HuH-7.5 (cell line): ENCODE data around the gene PXK.
"Not testable (repeated sequence)": the region's sequence is repeated elsewhere in the genome, so short reads cannot be mapped to it uniquely, and the experiment has no call there.

Experiments
- DNase-seq: peaks from one replicate; pipeline ENCODE4 v3.0.0; 2011; ENCODE audit warnings: low spot score

The PXK gene

GRCh38 chr3:58419780-58420507 is 87.3 kb downstream of the PXK start:
- no peak for DNase-seq

DNA sequence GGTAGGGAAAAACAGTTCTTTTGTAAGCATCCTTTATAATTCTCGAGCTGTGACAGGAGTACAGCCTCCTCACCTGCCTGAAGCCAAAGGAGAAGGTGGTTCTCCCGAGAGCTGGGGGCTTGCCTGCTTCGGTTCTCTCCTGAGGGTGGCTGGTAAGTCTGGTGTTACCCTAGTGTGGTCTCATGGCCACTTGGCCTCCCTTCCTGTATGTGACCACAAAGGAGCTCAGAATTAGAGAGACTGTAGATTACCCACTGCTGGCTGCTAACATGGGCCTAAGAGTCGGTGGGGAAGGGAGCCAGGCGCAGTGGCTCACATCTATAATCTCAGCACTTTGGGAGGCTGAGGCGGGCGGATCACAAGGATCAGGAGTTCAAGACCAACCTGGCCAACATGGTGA is 88.3 kb downstream of the PXK start:
- no peak for DNase-seq

- no peak for DNase-seq
Measured at GRCh38 chr3:58422756-58423325, 90.1 kb downstream of the PXK start.

DNA sequence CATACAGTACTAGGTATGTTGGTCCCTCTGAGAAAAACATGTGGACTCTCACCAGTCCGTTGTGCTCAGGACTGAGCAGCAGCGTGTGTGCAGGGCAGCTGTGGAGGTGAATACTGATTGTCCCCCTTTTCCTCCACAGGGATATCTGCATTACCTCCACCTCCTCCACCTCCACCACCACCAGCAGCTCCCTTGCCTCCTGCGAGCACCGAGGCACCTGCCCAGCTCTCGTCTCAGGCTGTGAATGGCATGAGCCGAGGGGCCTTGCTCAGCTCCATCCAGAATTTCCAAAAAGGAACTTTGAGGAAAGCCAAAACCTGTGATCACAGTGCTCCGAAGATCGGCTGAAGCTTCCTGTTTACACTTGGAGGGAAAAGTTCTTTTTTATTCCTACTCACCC is 91.9 kb downstream of the PXK start:
- no peak for DNase-seq

GRCh38 chr3:58425782-58426181 is 93.1 kb downstream of the PXK start:
- no peak for DNase-seq

DNA sequence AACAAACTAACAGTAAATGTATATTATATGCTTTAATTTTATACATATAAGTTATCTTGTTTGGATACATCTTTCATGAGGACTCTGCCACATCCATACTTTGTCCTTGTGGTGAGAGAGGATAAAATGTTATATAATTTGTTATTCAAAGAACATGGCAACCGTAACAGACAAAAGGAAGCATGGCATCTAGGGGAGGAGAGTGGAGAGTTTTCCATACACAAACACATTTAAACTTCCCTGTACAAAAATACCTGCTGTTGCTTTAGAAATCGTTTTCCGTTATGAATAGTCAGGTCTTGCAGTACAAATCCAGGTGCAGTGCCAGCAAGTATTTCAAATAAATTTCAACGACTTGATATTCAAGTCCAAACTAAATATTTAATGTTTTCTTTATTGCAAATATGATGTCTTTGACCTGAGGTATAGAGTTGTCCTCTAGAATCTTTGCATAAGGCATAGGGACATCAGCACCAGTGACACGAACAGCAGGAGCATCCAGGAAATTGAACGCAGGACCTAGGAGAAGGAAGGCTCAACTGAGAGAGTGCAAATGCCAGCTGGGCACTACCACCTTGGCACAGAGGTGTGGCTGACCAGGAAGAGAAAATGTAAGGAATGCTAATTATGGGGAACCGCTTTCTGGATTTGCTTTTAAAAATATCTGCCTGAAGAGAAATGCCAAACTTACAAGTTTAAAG is 95.1 kb downstream of the PXK start:
- no peak for DNase-seq

GRCh38 chr3:58429657-58430056 is 97.0 kb downstream of the PXK start:
- no peak for DNase-seq

- no peak for DNase-seq
Measured at GRCh38 chr3:58432905-58433304, 100.2 kb downstream of the PXK start.

- DNase-seq, result peak; percentile 59
Measured at GRCh38 chr3:58433400-58434167, 100.9 kb downstream of the PXK start, which contains the start of gene PDHB. TSS of gene PDHB (minus strand) at chr3:58433832. CDS start at chr3:58433809, 23 bp downstream.

DNA sequence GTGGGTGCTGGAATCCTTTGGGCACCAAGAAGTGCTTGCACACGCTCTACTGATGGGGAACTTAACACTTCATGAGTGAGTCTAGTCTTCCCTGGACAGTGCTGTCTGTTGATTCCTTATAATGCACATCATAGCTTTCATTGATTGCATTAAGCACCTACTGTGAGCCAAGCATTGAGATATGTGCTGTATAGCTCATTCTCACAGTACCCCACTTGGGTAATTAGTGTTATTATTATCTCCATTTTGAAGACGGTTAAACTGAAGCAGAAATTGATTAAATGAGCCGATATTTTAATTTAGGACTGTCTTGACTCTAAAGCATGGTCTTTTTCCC is 101.4 kb downstream of the PXK start:
- DNase-seq, result no peak

GRCh38 chr3:58434511-58434910 is 101.8 kb downstream of the PXK start:
- DNase-seq, result no peak

DNA sequence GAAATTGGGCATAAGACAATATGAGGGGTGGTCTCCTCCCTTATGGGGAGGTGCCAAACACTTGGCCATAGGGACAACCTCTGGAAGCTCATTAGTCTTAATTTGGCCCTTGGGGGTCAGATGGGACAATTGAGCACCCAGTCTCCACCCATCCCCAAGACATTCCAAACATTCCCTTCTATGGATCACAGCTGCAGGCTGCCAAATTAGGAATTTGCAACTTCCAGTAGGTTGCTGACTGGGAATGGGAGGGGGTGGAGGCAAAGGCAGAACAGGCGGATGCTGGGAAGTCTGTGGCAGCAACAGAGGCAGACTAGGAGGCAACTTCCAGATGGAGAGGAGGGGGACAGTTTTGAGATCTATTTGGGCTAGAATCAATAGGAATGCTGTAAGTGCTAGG is 102.3 kb downstream of the PXK start:
- no peak for DNase-seq

DNA sequence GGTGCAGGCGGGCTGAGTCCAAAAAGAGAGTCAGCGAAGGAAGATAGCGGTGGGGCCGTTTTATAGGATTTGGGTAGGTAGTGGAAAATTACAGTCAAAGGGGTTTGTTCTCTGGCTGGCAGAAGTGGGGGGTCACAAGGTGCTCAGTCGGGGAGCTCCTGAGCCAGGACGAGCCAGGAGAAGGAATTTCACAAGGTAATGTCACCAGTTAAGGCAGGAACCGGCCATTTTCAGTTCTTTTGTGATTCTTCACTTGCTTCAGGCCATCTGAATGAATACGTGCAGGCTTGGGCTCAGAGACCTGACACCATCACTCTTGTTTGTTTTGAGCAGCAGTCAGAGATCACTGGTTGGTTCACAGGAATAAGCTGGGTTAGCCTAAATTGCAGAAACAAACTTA is 104.6 kb downstream of the PXK start:
- DNase-seq, result not testable (repeated sequence)

GRCh38 chr3:58440996-58441355 is 108.3 kb downstream of the PXK start:
- DNase-seq, result not testable (repeated sequence)

- no peak for DNase-seq
Measured at GRCh38 chr3:58441514-58442450, 109.1 kb downstream of the PXK start.

DNA sequence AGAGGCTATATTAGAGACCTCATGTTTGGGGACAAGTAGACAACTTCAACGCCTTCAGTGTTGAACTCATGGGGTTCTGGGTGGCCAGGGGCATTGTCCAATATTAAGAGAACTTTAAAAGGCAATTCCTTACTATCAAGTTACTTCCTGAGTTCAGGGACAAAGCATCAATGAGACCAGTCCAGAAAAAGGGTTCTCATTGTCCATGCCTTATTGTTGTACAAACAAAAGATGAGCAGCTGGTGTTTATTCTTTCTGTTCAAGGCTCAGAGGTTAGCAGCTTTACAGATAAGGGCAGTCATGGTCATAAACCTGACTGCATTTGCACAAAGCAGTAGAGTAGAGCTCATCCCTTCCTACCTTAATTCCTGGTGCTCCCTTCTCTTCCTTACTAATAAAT is 119.5 kb downstream of the PXK start:
- no peak for DNase-seq

DNA sequence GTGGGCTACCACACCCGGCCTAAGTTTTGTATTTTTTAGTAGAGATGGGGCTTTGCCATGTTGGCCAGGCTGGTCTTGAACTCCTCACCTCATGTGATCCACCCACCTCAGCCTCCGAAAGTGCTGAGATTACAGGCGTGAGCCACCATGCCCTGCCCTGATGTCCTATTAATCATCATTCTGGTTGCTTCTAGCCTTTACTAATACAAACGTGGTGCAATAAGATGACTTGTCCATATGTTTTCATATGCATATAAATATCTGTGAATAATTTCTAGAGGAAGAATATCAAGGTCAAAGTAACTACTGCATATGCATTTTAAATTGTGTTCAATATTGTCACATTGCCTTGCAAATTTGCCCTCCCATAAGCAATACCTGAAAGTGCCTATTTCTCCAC is 126.5 kb downstream of the PXK start:
- no peak for DNase-seq

DNA sequence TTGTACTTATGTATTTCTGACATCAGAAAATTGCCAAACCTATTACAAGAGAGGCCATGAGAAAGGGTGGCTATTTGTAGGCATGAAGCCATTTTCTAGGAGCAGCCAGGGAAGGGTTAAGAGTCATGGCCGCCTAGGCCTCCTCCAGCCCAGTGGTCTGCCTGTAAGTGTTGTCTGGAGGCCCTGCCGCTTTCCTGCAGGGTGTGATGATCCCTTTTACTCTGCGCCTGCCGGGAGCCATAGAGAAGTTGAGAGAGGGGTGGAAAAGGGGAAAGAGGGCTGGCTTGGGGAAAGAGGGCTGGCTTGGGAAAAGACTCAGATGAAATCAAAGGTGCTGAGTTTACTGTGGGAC is 130.1 kb downstream of the PXK start:
- DNase-seq, result no peak

DNA sequence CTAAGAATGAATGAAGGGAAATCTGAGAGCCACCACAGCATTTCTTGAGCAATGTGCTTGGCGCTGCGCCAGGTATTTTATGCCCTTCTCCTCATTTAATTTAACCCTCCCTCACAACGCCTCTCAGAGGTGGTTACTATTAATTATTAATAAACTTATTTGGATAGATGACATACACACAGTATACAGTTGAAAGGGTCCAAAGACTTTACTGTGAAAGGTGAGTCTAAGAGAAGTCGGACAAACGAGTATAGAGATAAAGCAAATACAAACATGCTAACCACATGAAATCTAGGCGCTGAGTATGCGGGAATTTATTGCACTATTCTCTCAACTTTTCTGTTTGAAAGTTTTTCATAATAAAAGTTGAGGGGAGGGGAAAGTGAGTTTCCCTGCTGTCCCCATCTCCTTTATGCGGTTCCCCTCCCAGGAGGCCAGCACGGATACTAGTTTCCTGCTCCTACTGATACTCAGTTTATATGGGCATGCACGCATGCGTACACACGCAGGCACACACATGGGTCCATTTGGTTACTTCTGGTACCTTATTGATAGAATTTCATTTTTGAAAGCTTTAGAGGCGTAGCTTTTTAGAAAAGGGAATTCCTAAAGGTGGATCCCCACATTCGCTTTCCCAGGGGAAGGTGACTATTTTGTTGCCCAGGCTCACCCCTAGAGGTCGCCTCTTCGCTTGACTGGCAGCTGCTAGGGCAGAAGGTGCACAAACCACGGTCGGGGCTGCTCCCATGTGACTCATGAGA is 130.7 kb downstream of the PXK start:
- peak; percentile 46 for DNase-seq

DNA sequence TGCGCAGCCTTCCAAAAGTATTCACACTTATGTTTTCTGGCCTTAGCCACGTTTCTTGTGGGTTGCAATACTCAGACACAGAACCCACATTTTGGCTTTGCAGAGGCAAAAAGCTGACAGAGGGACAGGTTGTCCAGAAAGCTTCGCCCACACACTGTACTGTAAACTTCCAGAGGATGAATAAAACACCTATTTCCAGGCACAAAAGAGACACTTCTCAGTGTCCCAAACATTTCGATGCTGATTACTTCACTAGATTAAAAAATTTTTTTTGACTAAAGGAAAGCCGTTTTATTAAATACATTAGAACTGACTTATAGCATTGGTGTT is 131.2 kb downstream of the PXK start:
- DNase-seq, result no peak

GRCh38 chr3:58464866-58465265 is 132.2 kb downstream of the PXK start:
- DNase-seq, result no peak
